IMR-90 (cell line): Measurements from ENCODE around the gene MTHFS.

Source experiments
- CEBPB ChIP-seq: IDR thresholded peaks from 2 replicates; pipeline ENCODE4 v1.6.1; 2012; ENCODE audit warnings: low read depth, low read length, improper control_type of control experiment
- CTCF ChIP-seq: conservative IDR thresholded peaks from 2 replicates; pipeline ENCODE4 v1.5.1; 2012; ENCODE audit warnings: mild to moderate bottlenecking, low read depth, low read length, improper control_type of control experiment
- FOS ChIP-seq: fragments of 150-350 bp; IDR thresholded peaks from 2 replicates; pipeline ENCODE4 v1.6.1; 2016; ENCODE audit warnings: low read depth, low read length
- NFE2L2 ChIP-seq: fragments of 150-350 bp; IDR thresholded peaks from 2 replicates; pipeline ENCODE4 v1.6.1; 2016; ENCODE audit warnings: low read depth, mild to moderate bottlenecking, low read length
- POLR2A ChIP-seq: IDR thresholded peaks from 2 replicates; pipeline ENCODE4 v1.6.1; 2012; ENCODE audit warnings: mild to moderate bottlenecking, low read depth, low read length
- RAD21 ChIP-seq: IDR thresholded peaks from 2 replicates; pipeline ENCODE4 v1.6.1; 2012; ENCODE audit warnings: low read length, improper control_type of control experiment
- RCOR1 ChIP-seq: IDR thresholded peaks from 2 replicates; pipeline ENCODE4 v1.6.1; 2012; ENCODE audit warnings: mild to moderate bottlenecking, low read length, improper control_type of control experiment; ENCODE audit not compliant: insufficient replicate concordance
- SMC3 ChIP-seq: fragments of 150-350 bp; IDR thresholded peaks from 2 replicates; pipeline ENCODE4 v1.6.1; 2016; ENCODE audit warnings: low read depth, mild to moderate bottlenecking, antibody characterized with exemption, low read length, moderate library complexity

GRCh38 chr15:79923515-79924169, 26.8 kb upstream of the MTHFS start:
- TF ChIP-seq POLR2A (peak; percentile 85), NFE2L2 (no peak), RCOR1 (no peak), SMC3 (no peak), CEBPB (no peak), CTCF (no peak), RAD21 (no peak; the same call in 1 of the 2 replicates), FOS (no peak)
